ENCODE measurements around the gene ETS1.
"Not testable (repeated sequence)": the region's sequence is repeated elsewhere in the genome, so short reads cannot be mapped to it uniquely, and the experiment has no call there.

Gene ETS1

GRCh38 chr11:128462922-128463321 is 124.4 kb downstream of the ETS1 start:
- no peak for DNase-seq (ENCODE audit: low spot score)

- no peak for DNase-seq (ENCODE audit: low spot score)
Measured at GRCh38 chr11:128462189-128462588, 125.2 kb downstream of the ETS1 start.

- no peak for DNase-seq (ENCODE audit: low spot score)
Measured at GRCh38 chr11:128458321-128458720, 129.0 kb downstream of the ETS1 start.

DNA sequence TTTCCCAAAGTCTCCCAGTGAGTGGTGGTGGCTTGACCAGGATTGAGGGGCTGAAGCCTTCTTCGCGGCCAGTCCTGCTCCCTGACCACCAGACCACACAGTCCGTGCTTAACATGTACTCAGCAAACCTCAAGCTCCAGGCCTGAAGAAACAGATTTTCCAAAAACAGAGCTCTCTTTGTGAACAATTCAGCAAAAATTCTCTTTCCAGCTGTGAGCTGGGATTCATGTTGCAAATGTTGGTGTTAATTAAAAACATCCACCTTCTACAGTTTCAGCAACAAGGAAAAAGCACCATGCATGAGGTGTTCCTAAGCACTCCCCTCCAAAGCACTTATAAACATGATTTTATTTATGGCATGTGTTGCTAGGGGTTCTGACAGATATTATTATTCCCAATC is 129.5 kb downstream of the ETS1 start:
- no peak for DNase-seq (ENCODE audit: low spot score)

GRCh38 chr11:128456566-128457268 is 130.6 kb downstream of the ETS1 start:
- no peak for DNase-seq (ENCODE audit: low spot score)

DNA sequence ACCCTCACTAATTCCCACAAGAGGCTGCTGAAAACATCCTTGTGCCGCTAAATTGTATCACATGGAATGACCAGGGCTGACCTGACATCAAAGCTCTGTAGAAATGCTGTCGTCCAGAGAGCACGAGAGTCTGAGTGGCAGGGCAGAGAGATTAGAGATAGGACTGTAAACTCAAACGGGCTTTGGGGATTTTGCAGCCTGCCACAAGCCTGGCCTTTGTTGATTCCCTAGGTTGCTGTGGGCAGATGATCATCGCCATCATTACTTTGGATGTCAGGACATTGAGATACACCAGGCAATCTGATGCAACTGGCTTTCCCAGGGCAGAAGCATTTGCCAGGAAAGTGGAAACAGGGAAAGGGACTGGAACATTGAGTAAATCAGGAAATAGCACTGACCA is 131.6 kb downstream of the ETS1 start:
- no peak for DNase-seq (ENCODE audit: low spot score)

DNA sequence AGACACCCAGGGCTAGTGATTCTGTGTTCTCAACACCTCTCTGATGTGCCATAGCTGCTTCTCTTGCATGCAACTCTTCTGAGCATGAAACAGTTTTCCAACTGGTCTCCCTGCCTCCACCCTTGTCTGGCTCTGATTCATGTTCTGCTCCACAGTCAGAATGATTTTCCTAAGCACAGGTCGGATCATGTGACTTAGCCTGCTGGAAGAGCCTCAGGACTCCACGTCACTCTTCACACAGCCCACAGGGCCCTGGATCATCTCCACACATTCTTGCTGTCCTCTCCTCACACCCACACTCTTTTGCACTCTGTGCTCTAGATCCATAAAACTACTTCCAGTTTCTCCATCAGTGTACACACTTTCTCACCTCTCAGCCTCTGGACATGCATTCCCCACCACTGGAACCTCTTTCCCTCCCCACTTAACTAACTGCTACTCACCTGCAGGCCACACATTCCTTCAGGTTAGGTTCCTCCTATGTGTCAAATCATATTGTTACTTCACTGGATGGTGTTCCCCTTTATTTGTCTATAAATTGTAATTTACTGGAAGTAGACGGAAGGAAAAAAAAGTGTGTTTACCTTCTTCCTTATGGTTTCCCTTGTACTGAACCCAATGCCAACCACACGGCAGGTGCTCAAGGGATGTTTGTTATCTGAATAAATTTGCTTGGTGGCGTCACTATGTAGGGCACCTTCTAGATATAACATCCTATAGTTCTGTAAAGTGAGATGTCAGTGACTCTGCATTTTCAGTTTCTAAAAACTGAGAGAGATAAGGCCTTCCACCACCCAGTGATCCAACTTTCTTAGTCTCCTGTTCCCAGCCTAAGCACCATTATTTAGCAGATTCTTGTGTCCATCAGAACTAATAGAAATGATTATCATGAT is 133.7 kb downstream of the ETS1 start:
- no peak for DNase-seq (ENCODE audit: low spot score)

DNA sequence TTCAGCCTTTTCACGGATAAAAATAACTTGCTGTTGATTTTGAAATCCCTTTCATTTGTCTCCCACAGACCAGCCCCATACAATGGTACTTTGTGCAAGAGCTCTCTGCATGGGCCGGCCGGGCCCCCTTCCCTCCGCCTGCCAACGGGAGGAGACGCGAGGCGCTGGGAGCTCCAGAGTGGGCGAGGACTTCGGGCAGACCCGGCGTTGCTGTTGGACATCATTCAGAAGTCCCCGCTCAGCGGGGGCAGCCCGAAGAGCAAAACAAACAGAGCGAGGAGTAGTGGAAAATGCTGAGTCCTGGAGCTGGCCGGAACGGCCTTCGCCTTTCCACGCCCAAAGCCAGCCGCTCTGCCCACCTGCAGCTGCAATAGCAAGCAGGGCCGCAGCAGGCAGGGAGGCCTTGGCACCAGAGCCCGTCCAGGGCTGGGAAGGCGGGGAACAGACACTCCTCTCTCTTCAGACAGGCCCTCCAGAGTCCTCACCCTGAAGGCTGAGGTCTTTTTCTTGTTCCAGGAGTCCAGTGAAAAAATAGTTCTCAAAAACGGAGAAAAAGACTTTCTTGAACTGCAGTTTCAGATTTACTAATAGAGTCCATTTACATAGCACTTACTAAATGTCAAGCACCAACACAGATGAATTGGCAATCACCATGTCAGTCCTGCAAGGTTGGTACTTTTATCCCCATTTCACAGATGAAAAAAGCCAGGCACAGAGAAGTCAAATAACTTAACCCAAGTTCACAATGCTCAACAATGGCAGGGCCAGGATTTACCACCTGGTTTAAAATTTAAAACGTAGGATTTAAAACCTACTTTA is 135.5 kb downstream of the ETS1 start:
- DNase-seq (ENCODE audit: low spot score) = no peak

DNA sequence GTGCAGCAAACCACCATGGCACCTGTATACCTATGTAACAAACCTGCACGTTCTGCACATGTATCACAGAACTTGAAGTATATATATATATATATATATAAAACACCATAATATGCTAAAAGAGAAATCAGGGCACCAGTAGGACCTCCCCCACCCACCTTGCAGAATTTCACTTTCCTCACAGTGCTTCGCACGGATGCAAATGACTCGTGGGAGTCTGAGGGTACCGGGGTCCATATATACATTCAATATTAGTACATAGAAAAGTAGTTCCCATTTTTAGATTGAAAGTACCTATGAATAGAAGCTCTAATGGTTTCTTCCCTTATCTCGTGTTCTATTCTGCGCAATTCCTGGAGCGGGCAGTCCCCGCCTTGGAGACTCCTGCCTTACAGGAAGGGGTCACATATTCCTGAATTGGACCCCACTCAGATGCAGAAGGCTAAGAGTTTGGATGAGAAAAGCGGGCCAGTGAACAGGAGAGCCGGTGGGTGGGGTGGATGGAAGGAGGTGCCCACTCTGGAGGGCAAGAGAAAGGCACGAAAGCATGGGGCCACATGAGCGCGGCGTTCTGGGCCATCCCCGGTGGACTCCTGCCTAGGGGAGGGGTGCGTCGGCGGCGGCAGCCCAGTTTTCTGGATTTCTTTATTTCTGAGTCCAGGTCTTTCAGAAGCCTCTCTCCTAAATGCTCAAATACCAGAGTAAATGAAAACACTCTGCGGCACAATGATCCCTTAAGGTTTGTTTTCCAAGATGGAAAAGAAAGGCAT is 136.3 kb downstream of the ETS1 start:
- DNase-seq (ENCODE audit: low spot score) = no peak

DNA sequence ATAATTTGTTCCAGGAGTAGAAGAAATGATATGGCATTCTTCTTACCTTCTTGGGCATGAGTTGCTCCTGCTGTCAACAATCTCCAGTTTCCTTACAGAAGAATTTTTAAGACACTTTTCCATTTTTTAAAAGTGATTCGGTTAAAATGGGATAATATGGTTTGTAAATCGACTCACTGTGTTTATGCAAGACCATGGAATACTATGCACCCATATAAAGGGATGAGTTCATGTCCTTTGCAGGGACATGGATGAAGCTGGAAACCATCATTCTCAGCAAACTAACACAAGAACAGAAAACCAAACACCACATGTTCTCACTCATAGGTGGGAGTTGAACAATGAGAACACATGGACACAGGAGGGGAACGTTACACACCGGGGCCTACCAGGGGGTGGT is 136.9 kb downstream of the ETS1 start:
- DNase-seq (ENCODE audit: low spot score) = not testable (repeated sequence)

GRCh38 chr11:128448981-128449713 is 138.2 kb downstream of the ETS1 start:
- no peak for DNase-seq (ENCODE audit: low spot score)

DNA sequence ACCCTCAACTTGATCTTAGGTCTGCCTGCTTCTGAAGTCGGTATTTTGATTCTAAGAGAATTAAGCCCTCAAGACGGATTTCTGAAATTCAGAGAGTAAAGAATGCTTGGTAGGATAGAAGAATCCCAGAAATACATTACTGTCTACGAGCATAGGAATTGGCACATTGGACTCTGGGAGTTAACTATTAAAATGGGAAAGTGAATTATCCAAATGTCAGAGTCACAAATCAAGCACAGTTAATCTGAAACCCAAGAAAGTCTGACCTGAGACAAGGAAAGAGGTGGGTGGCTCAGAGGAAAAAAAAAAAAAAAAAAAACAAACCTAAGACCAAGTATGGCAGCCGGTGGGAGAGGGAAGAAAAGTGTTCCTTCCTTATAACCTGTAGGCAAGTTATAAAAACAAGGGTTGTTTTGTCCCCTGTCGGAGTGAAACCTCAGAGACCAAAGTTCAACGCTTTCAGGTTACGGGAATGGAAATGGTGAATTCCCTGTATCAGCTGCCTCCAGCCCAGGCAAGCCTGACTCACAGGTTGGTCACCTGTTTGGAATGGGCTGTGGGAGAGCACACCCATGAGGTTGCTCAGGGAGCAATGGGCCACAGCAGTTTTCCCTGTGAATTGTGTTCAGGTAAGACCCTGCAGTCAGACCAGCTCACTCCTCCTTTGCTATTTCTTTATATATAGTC is 139.0 kb downstream of the ETS1 start:
- DNase-seq (ENCODE audit: low spot score) = no peak

DNA sequence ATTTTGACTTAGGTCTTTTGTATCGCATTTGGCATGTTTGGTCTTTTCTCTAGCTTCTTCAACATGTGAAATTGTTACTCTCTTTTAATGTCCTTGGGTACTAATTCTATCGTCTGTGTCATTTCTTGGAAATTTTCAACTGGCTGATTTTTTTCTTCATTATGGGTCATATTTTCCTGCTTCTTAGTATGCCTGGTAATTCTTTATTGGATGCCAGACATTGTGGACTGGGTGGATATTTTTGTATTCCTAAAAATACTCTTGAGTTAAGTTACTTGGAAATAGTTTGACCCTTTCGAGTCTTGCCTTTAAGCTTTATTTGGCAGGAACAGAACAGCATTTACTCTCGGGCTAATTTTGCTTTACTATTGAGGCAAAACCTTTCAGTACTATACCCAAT is 140.1 kb downstream of the ETS1 start:
- DNase-seq (ENCODE audit: low spot score) = no peak

DNA sequence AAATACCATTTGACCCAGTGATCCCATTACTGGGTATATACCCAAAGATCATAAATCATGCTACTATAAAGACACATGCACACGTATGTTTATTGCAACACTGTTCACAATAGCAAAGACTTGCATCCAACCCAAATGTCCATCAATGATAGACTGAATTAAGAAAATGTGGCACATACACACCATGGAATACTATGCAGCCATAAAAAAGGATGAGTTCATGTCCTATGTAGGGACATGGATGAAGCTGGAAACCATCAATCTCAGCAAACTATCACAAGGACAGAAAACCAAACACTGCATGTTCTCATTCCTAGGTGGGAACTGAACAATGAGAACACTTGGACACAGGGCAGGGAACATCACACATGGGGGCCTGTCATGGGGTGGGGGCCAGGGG is 141.4 kb downstream of the ETS1 start:
- DNase-seq (ENCODE audit: low spot score) = not testable (repeated sequence)

- DNase-seq (ENCODE audit: low spot score) = no peak
Measured at GRCh38 chr11:128437136-128437535, 150.2 kb downstream of the ETS1 start.

DNA sequence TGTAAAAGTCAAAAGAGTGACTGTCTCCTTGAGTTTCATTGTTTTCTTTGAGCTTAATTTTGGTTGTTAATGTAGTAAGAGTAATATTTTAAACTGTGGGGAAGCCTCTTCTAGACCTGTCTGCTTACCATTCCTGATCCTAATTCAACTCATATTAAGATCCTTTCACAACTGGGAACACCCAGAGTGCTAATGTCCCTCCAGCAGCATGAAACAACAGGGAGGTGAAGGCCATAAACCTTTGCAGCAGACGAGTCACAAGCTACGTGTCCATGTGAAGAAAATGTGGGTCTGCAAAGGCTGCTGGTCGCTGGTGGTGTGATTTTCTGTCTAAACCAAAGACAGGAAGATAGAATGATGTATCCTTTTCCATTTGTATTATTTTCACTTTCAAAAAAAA is 152.5 kb downstream of the ETS1 start:
- DNase-seq (ENCODE audit: low spot score) = no peak

DNA sequence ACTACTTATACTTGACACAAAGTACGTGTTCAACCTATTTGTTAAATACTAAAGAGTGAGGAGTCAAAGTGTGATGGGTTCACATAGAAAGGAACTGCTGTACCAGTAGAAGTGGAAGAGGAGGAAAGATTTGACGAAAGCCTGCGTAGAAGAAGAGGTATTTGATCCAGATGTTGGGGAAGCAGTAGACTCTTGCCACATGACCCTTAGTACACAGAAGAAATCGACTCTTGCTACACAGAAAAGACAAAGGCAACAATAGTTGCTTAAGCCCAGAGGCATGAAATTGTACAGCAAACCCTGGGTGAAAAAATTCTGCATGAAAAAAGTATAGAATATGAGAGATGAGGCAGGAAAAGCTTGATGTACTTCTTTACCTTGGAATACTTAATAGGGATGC is 152.9 kb downstream of the ETS1 start:
- no peak for DNase-seq (ENCODE audit: low spot score)

GRCh38 chr11:128432926-128433325 is 154.4 kb downstream of the ETS1 start:
- DNase-seq (ENCODE audit: low spot score) = no peak

DNA sequence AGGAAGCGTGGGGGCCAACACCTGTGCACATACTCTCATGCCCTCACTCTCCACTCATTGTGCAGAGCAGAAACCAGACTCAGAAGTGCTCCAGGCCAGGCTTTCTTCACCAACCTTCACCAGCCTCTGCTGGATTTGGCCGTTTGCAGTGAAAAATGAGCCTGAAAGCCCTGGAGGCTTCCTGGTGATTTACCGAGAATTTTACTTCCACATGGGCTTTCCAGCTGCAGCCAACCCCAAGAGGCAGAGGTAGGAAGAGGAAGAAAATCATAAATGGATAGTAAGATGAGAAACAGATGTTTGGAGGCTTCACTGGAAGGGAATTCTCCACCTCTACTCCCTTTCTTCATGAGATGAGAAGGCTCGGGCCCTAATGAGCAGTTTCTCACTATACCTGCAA is 155.4 kb downstream of the ETS1 start:
- DNase-seq (ENCODE audit: low spot score) = no peak

GRCh38 chr11:128428935-128429334 is 158.4 kb downstream of the ETS1 start:
- no peak for DNase-seq (ENCODE audit: low spot score)

Measured in hematopoietic multipotent progenitor cell treated with erythropoietin and hydrocortisone succinate and interleukin-3 and kit ligand, for 17 days (in vitro differentiated cells).